Heart left ventricle (tissue), 13 donors: Measurements from ENCODE around the gene CPNE2.

Source experiments
- CTCF ChIP-seq, 12 donors: fragments of 200-600 bp; sonication (generic) in 4 of 12; IDR thresholded peaks; one replicate each; pipeline versions ENCODE4 v1.5.0 to v1.8.0; 2018 to 2022; ENCODE audit warnings: antibody characterized with exemption in 12 of 12, mild to moderate bottlenecking in 5 of 12
- POLR2A ChIP-seq, 2 donors: fragments of 450-650 bp; IDR thresholded peaks; one replicate each; pipeline ENCODE4 v1.6.1; 2017; ENCODE audit warnings: antibody characterized with exemption in 2 of 2, mild to moderate bottlenecking in 2 of 2, moderate library complexity in 2 of 2
- donor health status: ischemic (EF 13 %, LVEDD 7.1; RV severe dilation, severe dysfunction).
- donor health status: DM: no; HTN: yes; CAD: no.
- donor health status: DM: no; HTN: no; CAD: no.
- donor health status: ischemic (EF 25% LVEDD 6.9; RV normal size, moderate dysfunction).
- donor health status: ischemic (EF 25% LVEDD 5.7; RV mildly dilated, moderate dysfunction).
- donor health status: ischemic (EF 35%, LVEDD 5.7; RV mildly dilated, moderate dysfunction).
- donor health status: nonischemic (EF 11% LVEDD 7.7; RV severe dilation, severe dysfunction).
- donor health status: DM: yes; HTN: yes; CAD: no.
- donor health status: PGD.
- donor health status: ischemic (EF 29% LVEDD 5.4; RV normal size, mild dysfunction).
- donor health status: nonischemic (EF 23%, LVEDD 6.1; RV moderate dilation, normal function).

DNA sequence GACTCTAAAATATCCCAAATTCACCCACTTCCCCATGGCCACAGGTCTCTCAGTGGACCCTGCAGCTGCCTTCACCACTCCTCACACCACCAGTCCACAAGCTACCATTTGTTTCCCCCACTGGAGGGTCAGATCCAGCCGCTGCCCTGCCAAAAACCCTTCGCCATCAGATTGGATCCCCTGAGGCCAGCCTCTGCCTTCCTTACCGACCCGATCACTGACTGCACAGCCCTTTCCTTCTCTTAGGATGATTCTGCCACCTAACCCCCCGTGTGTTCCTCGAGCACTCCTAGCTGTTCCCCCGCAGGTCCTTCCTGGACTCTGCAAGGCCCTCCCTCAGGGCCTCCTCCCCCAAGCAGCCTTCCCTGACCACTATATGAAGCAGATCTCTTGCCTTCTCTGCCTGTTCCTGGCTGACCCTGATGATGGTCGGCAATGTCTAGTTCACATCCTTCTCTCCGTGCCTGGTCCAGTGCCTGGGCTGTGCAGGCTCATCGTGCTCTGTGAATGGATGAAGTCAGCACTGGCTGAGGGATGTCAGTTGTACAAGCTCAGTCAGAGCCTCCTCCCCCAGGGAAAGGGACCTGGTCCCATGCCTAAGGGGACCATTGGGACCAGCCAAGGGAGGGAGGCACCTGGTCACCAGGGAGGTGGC lies 46.0 kb downstream of the CPNE2 start:
- TF ChIP-seq CTCF (IDR thresholded peaks at IDR 0.05) (no peak), POLR2A (IDR thresholded peaks at IDR 0.05) (no peak)
